Measurements from ENCODE around the gene IL22RA2. TPM values are rescaled to one million over a fixed set of nuclear protein-coding genes. Genes with fewer than 3 reads are reported as not detected.

Gene IL22RA2
- total RNA-seq, 1 experiment from 2014 or later = not detected

DNA sequence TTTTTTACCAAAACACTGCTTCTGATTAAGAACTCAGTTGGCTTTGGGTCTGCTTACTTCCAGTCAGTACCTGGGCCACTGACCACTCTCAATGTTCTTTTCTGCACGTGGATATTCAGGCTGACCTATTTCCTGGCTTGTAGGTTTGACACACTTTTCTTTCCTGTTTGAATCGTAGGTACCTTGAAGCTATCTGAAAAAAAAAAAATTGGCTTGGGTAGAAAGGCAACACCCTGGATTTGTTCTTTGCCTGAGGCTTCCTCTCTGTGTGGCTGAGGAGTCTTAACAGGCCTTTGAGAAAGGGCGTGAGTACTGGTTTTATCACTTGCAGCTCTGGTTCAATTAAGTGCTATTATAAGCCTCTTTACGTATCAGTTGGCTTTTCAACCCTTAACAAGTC is 68.1 kb downstream of the IL22RA2 start:
- no CpG with 5 or more reads among the region's 4 CpGs for WGBS (ENCODE audit: extremely low coverage, insufficient read length, low lambda C conversion rate)
- Histone ChIP-seq H3K14ac (ENCODE audit: insufficient read depth, low read length) (no peak overlapping the region), H3K23me2 (ENCODE audit: insufficient read length, low read depth, low read length, poor library complexity, severe bottlenecking) (no peaks in the 10 kb centered on the region), H3K23ac (ENCODE audit: insufficient read length, low read depth, low read length) (no peak overlapping the region), H2BK12ac (ENCODE audit: insufficient read length, low read depth, low read length) (no peak overlapping the region), H4K8ac (replicated peaks; ENCODE audit: insufficient read length, low read depth, low read length) (no peak overlapping the region), H2BK5ac (ENCODE audit: insufficient read length, low read length) (no peak overlapping the region), H3K27ac (ENCODE audit: insufficient read length, low read depth, low read length) (no peak overlapping the region), H4K20me1 (ENCODE audit: control insufficient read depth, insufficient read depth, insufficient read length) (no peaks in the 10 kb centered on the region), H3K4ac (ENCODE audit: low read depth, low read length) (no peak overlapping the region), H2BK120ac (ENCODE audit: low read depth, low read length, poor library complexity, severe bottlenecking) (no peak overlapping the region), H3K9me3 (ENCODE audit: control insufficient read depth, low read depth, low read length) (peaks cover 10% of the 10 kb centered on the region), H2BK15ac (ENCODE audit: low read depth, low read length) (no peak overlapping the region), H3K4me2 (ENCODE audit: insufficient read depth, insufficient read length, low read length) (no peak overlapping the region), H3K79me2 (ENCODE audit: insufficient read depth, low read length) (no peaks in the 10 kb centered on the region), H4K5ac (ENCODE audit: insufficient read length, low read depth, low read length) (no peak overlapping the region), H2AK5ac (ENCODE audit: insufficient read length, low read length) (no peak overlapping the region), H3K56ac (ENCODE audit: insufficient read length, low read depth, low read length) (no peak overlapping the region), H2AFZ (ENCODE audit: low read length) (no peak overlapping the region), H2BK20ac (ENCODE audit: low read depth, low read length, poor library complexity, severe bottlenecking) (no peak overlapping the region), H3K4me1 (ENCODE audit: insufficient read depth, low read length) (no peaks in the 10 kb centered on the region; the same call in 1 of the 2 replicates), H3K18ac (ENCODE audit: insufficient read length, low read depth, low read length) (no peak overlapping the region), H3K27me3 (ENCODE audit: insufficient read depth, low read length) (no peaks in the 10 kb centered on the region), H4K91ac (ENCODE audit: insufficient read length, low read depth, low read length) (no peak overlapping the region), H3K9ac (ENCODE audit: extremely low read depth, insufficient read length, low read length) (no peak overlapping the region), H3T11ph (ENCODE audit: low read length) (no peak overlapping the region), H3K79me1 (ENCODE audit: insufficient read depth, low read depth, low read length, poor library complexity, severe bottlenecking) (no peaks in the 10 kb centered on the region)
- DNase-seq = no peak
- H3K27me3 Mint-ChIP-seq (ENCODE audit: low read depth) = no peaks in the 10 kb centered on the region
- H3K27ac Mint-ChIP-seq = no peak overlapping the region
- H3K36me3 Mint-ChIP-seq (ENCODE audit: insufficient read depth in 1 of 3, low read depth in 3 of 3) = peaks cover 7 to 33% (median 11%) of the 10 kb centered on the region in 3 experiments; a peak in 6 of 7 replicates
- TF ChIP-seq, protein P1, sequence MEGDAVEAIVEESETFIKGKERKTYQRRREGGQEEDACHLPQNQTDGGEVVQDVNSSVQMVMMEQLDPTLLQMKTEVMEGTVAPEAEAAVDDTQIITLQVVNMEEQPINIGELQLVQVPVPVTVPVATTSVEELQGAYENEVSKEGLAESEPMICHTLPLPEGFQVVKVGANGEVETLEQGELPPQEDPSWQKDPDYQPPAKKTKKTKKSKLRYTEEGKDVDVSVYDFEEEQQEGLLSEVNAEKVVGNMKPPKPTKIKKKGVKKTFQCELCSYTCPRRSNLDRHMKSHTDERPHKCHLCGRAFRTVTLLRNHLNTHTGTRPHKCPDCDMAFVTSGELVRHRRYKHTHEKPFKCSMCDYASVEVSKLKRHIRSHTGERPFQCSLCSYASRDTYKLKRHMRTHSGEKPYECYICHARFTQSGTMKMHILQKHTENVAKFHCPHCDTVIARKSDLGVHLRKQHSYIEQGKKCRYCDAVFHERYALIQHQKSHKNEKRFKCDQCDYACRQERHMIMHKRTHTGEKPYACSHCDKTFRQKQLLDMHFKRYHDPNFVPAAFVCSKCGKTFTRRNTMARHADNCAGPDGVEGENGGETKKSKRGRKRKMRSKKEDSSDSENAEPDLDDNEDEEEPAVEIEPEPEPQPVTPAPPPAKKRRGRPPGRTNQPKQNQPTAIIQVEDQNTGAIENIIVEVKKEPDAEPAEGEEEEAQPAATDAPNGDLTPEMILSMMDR (conservative IDR thresholded peaks at IDR 0.05) = no peak
- peaks cover 9 to 11% of the 10 kb centered on the region in 2 experiments; a peak in 3 of 4 replicates for H3K4me1 Mint-ChIP-seq
- H3K4me3 Mint-ChIP-seq = no peak overlapping the region
- H3K9me3 Mint-ChIP-seq = peaks cover 21 to 33% of the 10 kb centered on the region in 2 experiments
